Glutamatergic neuron (in vitro differentiated cells): ENCODE measurements around the gene GNG8. TPM values are rescaled to one million over a fixed set of nuclear protein-coding genes. Genes with fewer than 3 reads are reported as not detected.

Experiments used
- DNase-seq: peaks from one replicate; pipeline ENCODE4 v3.0.0; 2022
- H3K27ac Mint-ChIP-seq: one replicate; pipeline ENCODE4 v1.8.0; 2020; ENCODE audit warnings: mild to moderate bottlenecking, mixed read lengths, inconsistent platforms; ENCODE audit not compliant: unreplicated experiment
- H3K27me3 Mint-ChIP-seq: one replicate; pipeline ENCODE4 v1.8.0; 2020; ENCODE audit warnings: mild to moderate bottlenecking, moderate library complexity, mixed read lengths, inconsistent platforms; ENCODE audit not compliant: unreplicated experiment
- H3K36me3 Mint-ChIP-seq: one replicate; pipeline ENCODE4 v1.8.0; 2020; ENCODE audit warnings: mild to moderate bottlenecking, mixed read lengths, inconsistent platforms; ENCODE audit not compliant: unreplicated experiment
- H3K4me1 Mint-ChIP-seq: one replicate; pipeline ENCODE4 v1.8.0; 2020; ENCODE audit warnings: mild to moderate bottlenecking, low read depth, mixed read lengths, inconsistent platforms; ENCODE audit not compliant: unreplicated experiment
- H3K4me3 Mint-ChIP-seq: one replicate; pipeline ENCODE4 v1.8.0; 2020; ENCODE audit warnings: mild to moderate bottlenecking, mixed read lengths, inconsistent platforms; ENCODE audit not compliant: unreplicated experiment
- H3K9me3 Mint-ChIP-seq: one replicate; pipeline ENCODE4 v1.8.0; 2020; ENCODE audit warnings: mild to moderate bottlenecking, moderate library complexity, mixed read lengths, inconsistent platforms; ENCODE audit not compliant: unreplicated experiment
- CTCF ChIP-seq: fragments of 200-600 bp; sonication (generic); IDR thresholded peaks from one replicate; pipeline ENCODE4 v1.5.0; 2021; ENCODE audit not compliant: partially characterized antibody, unreplicated experiment
- total RNA-seq: library from RNA; stranded (reverse); fragmentation: NEBNext Ultra II Directional; extraction: Animal tissue kit (Norgen Biotek cat#: 25700); gene quantifications from one replicate; pipeline ENCODE4 v1.2.1, GENCODE V29; 2021; ENCODE audit not compliant: unreplicated experiment

GNG8 gene
- total RNA-seq, 1 donor from 2014 or later, result 54.6 TPM

GRCh38 chr19:46613525-46613924 lies 22.5 kb downstream of the GNG8 start:
- peaks cover 11% of the 10 kb centered on the region for H3K4me1 Mint-ChIP-seq
- H3K27ac Mint-ChIP-seq, result no peak overlapping the region
- peaks cover 11% of the 10 kb centered on the region for H3K27me3 Mint-ChIP-seq
- peaks cover 9% of the 10 kb centered on the region for H3K36me3 Mint-ChIP-seq
- peaks cover 15% of the 10 kb centered on the region for H3K9me3 Mint-ChIP-seq
- H3K4me3 Mint-ChIP-seq, result peak overlapping the region; percentile 38
- DNase-seq, result no peak
- TF ChIP-seq CTCF, result no peak

- no peak for TF ChIP-seq CTCF
- peaks cover 15% of the 10 kb centered on the region for H3K9me3 Mint-ChIP-seq
- H3K4me3 Mint-ChIP-seq, result no peak overlapping the region
- peaks cover 13% of the 10 kb centered on the region for H3K27me3 Mint-ChIP-seq
- peaks cover 9% of the 10 kb centered on the region for H3K36me3 Mint-ChIP-seq
- peaks cover 17% of the 10 kb centered on the region for H3K4me1 Mint-ChIP-seq
- DNase-seq, result no peak
- H3K27ac Mint-ChIP-seq, result no peak overlapping the region
These were observed 24.2 kb downstream of the GNG8 start for GRCh38 chr19:46611776-46612175.

- Mint-ChIP-seq H3K4me3 (peak overlapping the region; percentile 34), H3K9me3 (peaks cover 15% of the 10 kb centered on the region), H3K36me3 (peaks cover 9% of the 10 kb centered on the region), H3K4me1 (peaks cover 20% of the 10 kb centered on the region), H3K27ac (peak overlapping the region; percentile 28), H3K27me3 (peaks cover 10% of the 10 kb centered on the region)
- DNase-seq, result no peak
- no peak for TF ChIP-seq CTCF
These were observed 24.9 kb downstream of the GNG8 start for GRCh38 chr19:46610851-46611770.

GRCh38 chr19:46610413-46610775 lies 25.6 kb downstream of the GNG8 start:
- H3K27ac Mint-ChIP-seq, result peak overlapping the region; percentile 28
- DNase-seq, result no peak
- no peak overlapping the region for H3K4me3 Mint-ChIP-seq
- H3K27me3 Mint-ChIP-seq, result peaks cover 10% of the 10 kb centered on the region
- peaks cover 13% of the 10 kb centered on the region for H3K9me3 Mint-ChIP-seq
- no peak for TF ChIP-seq CTCF
- peaks cover 23% of the 10 kb centered on the region for H3K4me1 Mint-ChIP-seq
- peaks cover 9% of the 10 kb centered on the region for H3K36me3 Mint-ChIP-seq
